ENCODE results near the gene MINAR1. TPM values are rescaled to one million over a fixed set of nuclear protein-coding genes. Genes with fewer than 3 reads are reported as not detected.

Gene MINAR1
- total RNA-seq, 1 experiment from 2014 or later = 1.4 TPM

- TF ChIP-seq ATF6 (CRISPR knock-in tag; IDR thresholded peaks at IDR 0.05) (no peak), ELF4 (CRISPR knock-in tag; IDR thresholded peaks at IDR 0.05; ENCODE audit: low read depth) (no peak), GABPB1 (CRISPR knock-in tag; IDR thresholded peaks at IDR 0.05) (no peak), ZNF121 (CRISPR knock-in tag; IDR thresholded peaks at IDR 0.05) (no peak), ZNF671 (CRISPR knock-in tag; IDR thresholded peaks at IDR 0.05) (no peak), NFYB (CRISPR knock-in tag; conservative IDR thresholded peaks at IDR 0.05; ENCODE audit: low read depth) (no peak), TP53 (CRISPR knock-in tag; IDR thresholded peaks at IDR 0.05) (no peak), NR2C2 (CRISPR knock-in tag; IDR thresholded peaks at IDR 0.05) (no peak), SOX15 (CRISPR knock-in tag; IDR thresholded peaks at IDR 0.05) (no peak), NFE2L1 (CRISPR knock-in tag; IDR thresholded peaks at IDR 0.05) (no peak), ZNF423 (CRISPR knock-in tag; IDR thresholded peaks at IDR 0.05) (no peak)
- TF ChIP-seq, protein P1, sequence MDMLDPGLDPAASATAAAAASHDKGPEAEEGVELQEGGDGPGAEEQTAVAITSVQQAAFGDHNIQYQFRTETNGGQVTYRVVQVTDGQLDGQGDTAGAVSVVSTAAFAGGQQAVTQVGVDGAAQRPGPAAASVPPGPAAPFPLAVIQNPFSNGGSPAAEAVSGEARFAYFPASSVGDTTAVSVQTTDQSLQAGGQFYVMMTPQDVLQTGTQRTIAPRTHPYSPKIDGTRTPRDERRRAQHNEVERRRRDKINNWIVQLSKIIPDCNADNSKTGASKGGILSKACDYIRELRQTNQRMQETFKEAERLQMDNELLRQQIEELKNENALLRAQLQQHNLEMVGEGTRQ (CRISPR knock-in tag; IDR thresholded peaks at IDR 0.05) = no peak
These were observed 5.3 kb downstream of the MINAR1 start (continued) for GRCh38 chr15:79437275-79438000.

- CTCF ChIA-PET = no interaction called here
- no peak for ATAC-seq
- Mint-ChIP-seq H3K27ac (no peak overlapping the region), H3K36me3 (no peaks in the 10 kb centered on the region), H3K9me3 (no peaks in the 10 kb centered on the region), H3K27me3 (ENCODE audit: low read depth) (peaks cover 15% of the 10 kb centered on the region), H3K4me1 (peaks cover 16% of the 10 kb centered on the region), H3K4me3 (no peak overlapping the region)
- no peak for TF ChIP-seq JAZF1 (CRISPR knock-in tag; IDR thresholded peaks at IDR 0.05)
- TF ChIP-seq, protein P2, sequence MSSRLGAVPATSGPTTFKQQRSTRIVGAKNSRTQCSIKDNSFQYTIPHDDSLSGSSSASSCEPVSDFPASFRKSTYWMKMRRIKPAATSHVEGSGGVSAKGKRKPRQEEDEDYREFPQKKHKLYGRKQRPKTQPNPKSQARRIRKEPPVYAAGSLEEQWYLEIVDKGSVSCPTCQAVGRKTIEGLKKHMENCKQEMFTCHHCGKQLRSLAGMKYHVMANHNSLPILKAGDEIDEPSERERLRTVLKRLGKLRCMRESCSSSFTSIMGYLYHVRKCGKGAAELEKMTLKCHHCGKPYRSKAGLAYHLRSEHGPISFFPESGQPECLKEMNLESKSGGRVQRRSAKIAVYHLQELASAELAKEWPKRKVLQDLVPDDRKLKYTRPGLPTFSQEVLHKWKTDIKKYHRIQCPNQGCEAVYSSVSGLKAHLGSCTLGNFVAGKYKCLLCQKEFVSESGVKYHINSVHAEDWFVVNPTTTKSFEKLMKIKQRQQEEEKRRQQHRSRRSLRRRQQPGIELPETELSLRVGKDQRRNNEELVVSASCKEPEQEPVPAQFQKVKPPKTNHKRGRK (CRISPR knock-in tag; IDR thresholded peaks at IDR 0.05; ENCODE audit: borderline replicate concordance) = no peak
- no peak for TF ChIP-seq MYBL2 (CRISPR knock-in tag; IDR thresholded peaks at IDR 0.05)
- no peak for TF ChIP-seq ZNF232 (CRISPR knock-in tag; IDR thresholded peaks at IDR 0.05)
- TF ChIP-seq TEAD1 (CRISPR knock-in tag; IDR thresholded peaks at IDR 0.05) = no peak
- TF ChIP-seq, protein P3, sequence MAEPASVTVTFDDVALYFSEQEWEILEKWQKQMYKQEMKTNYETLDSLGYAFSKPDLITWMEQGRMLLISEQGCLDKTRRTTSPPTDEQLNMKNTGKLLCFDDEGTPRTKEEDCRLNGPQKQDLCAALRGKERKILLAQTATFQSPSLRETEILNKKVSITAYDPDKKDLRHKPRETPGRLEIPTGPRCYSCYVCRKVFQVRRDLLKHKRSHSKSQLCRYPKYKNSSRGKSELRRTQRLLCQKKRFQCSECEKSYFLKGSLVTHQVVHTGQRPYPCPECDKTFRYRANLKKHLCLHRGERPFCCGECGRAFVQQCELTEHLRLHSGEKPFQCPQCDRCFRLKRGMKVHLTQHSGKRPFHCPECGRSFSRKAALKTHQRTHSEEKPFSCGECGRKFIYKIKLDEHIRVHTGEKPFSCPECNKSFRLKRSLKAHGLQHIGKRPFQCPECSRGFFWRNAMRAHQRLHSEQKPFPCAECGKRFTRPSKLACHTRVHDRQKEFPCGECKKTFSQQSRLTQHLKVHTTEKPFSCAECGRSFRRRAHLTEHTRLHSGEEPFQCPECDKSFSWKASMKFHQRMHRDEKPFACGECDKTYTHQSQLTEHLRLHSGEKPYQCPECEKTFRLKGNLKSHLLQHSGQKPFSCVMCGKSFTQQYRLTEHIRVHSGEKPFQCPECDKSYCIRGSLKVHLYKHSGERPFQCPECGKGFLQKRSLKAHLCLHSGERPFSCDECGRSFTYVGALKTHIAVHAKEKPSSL (CRISPR knock-in tag; conservative IDR thresholded peaks at IDR 0.05) = no peak
- TF ChIP-seq NR1H2 (CRISPR knock-in tag; IDR thresholded peaks at IDR 0.05) = no peak
- TF ChIP-seq TEAD4 (CRISPR knock-in tag; IDR thresholded peaks at IDR 0.05) = no peak
- no peak for TF ChIP-seq CREM (CRISPR knock-in tag; IDR thresholded peaks at IDR 0.05)
- no peak for TF ChIP-seq SMAD3 (CRISPR knock-in tag; IDR thresholded peaks at IDR 0.05; ENCODE audit: borderline replicate concordance)
- TF ChIP-seq ZBTB21 (CRISPR knock-in tag; IDR thresholded peaks at IDR 0.05; ENCODE audit: borderline replicate concordance) = no peak
- TF ChIP-seq HMGXB4 (CRISPR knock-in tag; IDR thresholded peaks at IDR 0.05) = no peak
- POLR2A ChIA-PET = no interaction called here
- DNase-seq (ENCODE audit: low spot score) = no peak
These were observed 7.1 kb downstream of the MINAR1 start for GRCh38 chr15:79439236-79439635.

Data from WTC11 (cell line).